ENCODE measurements around the gene VPS8. TPM values are rescaled to one million over a fixed set of nuclear protein-coding genes. Genes with fewer than 3 reads are reported as not detected.

Gene VPS8
- total and polyA plus RNA-seq, 9 of the 15 experiments (the other 6 are each of a cell fraction or from before 2014, with no cell fraction given): 7.2 to 41.0 (median 28.3) TPM

DNA sequence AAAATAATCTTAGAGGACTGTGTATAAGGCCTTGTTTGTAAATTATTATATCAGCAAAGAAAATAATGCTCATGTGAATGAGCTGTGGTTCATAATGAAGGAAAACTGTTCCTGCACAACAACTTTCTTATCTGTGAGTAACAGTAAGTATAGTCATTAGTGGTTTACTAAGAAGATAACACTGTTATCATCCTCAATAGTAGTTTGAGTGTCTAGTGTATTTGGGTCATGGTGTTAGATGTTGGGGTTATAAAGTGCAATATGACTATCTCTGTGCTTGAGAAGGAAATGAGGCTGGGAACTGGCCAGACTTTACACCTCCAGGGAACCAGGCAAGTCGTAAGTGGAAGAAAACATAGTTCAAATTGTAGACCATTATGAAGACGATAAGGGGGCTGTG is 15.6 kb downstream of the VPS8 start (continued):
- TF ChIP-seq POLR3A (IDR thresholded peaks at IDR 0.05; ENCODE audit: borderline replicate concordance, extremely low read depth, insufficient read depth, insufficient read length) (no peak), SOX6 (IDR thresholded peaks at IDR 0.05) (peak; percentile 59; the same call in 1 of the 2 replicates), ESRRA (IDR thresholded peaks at IDR 0.05; ENCODE audit: borderline replicate concordance, low read depth) (peak; percentile 45; the same call in 1 of the 2 replicates), RBM15 (IDR thresholded peaks at IDR 0.05; ENCODE audit: insufficient read depth, low read length) (no peak)
- TF ChIP-seq, protein P1, sequence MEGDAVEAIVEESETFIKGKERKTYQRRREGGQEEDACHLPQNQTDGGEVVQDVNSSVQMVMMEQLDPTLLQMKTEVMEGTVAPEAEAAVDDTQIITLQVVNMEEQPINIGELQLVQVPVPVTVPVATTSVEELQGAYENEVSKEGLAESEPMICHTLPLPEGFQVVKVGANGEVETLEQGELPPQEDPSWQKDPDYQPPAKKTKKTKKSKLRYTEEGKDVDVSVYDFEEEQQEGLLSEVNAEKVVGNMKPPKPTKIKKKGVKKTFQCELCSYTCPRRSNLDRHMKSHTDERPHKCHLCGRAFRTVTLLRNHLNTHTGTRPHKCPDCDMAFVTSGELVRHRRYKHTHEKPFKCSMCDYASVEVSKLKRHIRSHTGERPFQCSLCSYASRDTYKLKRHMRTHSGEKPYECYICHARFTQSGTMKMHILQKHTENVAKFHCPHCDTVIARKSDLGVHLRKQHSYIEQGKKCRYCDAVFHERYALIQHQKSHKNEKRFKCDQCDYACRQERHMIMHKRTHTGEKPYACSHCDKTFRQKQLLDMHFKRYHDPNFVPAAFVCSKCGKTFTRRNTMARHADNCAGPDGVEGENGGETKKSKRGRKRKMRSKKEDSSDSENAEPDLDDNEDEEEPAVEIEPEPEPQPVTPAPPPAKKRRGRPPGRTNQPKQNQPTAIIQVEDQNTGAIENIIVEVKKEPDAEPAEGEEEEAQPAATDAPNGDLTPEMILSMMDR (IDR thresholded peaks at IDR 0.05 in 2 of 3, conservative IDR thresholded peaks at IDR 0.05 in 1 of 3; ENCODE audit: insufficient read depth in 2 of 3, low read depth in 1 of 3, low read length in 3 of 3): no peak

GRCh38 chr3:184832044-184832443 is 20.1 kb downstream of the VPS8 start:
- intact Hi-C loops (cut with micrococcal nuclease) (no loop called here), in situ Hi-C loops (cut with MboI) (no loop called here)
- Histone ChIP-seq H3K4me3 (no peak overlapping the region), H3K9me3 (replicated peaks; ENCODE audit: control insufficient read depth, insufficient read depth, low read depth, low read length) (no peaks in the 10 kb centered on the region), H3K27me3 (ENCODE audit: control insufficient read depth in 2 of 2, insufficient read depth in 2 of 2, low read length in 2 of 2) (no peaks in the 10 kb centered on the region), H3K27ac (ENCODE audit: extremely low read depth, low read depth, low read length) (no peak overlapping the region), H3K79me2 (ENCODE audit: control insufficient read depth, insufficient read depth, low read length) (no peaks in the 10 kb centered on the region), H3K9ac (ENCODE audit: insufficient read depth in 1 of 2, low read depth in 2 of 2, low read length in 2 of 2) (no peak overlapping the region), H3K4me2 (ENCODE audit: insufficient read depth, low read length) (no peak overlapping the region), H2AFZ (ENCODE audit: low read depth, low read length) (no peak overlapping the region), H3K4me1 (replicated peaks in 1 of 2; ENCODE audit: control insufficient read depth in 2 of 2, insufficient read depth in 2 of 2, low read length in 2 of 2) (no peaks in the 10 kb centered on the region), H3K9me1 (ENCODE audit: control insufficient read depth, insufficient read depth, low read length) (no peaks in the 10 kb centered on the region), H3K36me3 (ENCODE audit: control insufficient read depth, insufficient read depth, low read length) (peaks cover 31% of the 10 kb centered on the region; the same call in 2 of the 3 replicates), H4K20me1 (replicated peaks; ENCODE audit: control insufficient read depth, insufficient read depth, low read length) (no peaks in the 10 kb centered on the region)
- no peak for DNase-seq (ENCODE audit: extremely low read depth in 1 of 4, low spot score in 3 of 4)
- no peak for FAIRE-seq
- no TSS peak for BruUV-seq (replicated peaks)
- CTCF ChIA-PET (ENCODE audit: low intra/inter-chr PET ratio): no interaction called here
- no peak for TF ChIP-seq ADNP (tag; IDR thresholded peaks at IDR 0.05)
- TF ChIP-seq PHTF2 (CRISPR knock-in tag; IDR thresholded peaks at IDR 0.05): no peak
- peak; percentile 58 for TF ChIP-seq CEBPB (tag; IDR thresholded peaks at IDR 0.05)
- TF ChIP-seq AFF1 (IDR thresholded peaks at IDR 0.05; ENCODE audit: low read depth in 1 of 2, partially characterized antibody in 2 of 2): peak in 1 of 2 experiments; percentile 89
- TF ChIP-seq BHLHE40 (IDR thresholded peaks at IDR 0.05; ENCODE audit: low read length): no peak
- no peak for ATAC-seq
- POLR2A ChIA-PET: no interaction called here

All from K562 (cell line).